ENCODE data around the gene PLET1.
A peak's percentile ranks its signal among the peaks of the same experiment; 100 is the strongest.

The PLET1 gene

DNA sequence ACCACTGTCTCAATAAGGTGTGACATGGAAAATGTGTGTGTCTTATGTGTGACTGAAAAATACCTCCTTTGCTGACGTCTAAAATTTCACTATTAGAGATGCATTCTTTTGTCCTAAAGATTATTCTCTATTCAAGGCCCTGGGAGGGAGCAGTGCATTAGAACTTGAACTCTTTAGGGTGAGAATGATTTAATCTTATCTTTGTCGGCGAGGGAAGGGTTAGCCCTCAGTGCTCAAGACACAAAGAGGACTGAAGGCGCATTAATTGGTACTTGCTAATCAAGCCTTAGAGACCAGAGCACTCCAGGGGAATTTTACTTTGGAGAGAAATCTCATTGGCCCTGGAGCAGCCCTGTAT lies 29.8 kb upstream of the PLET1 start:
- Histone ChIP-seq H3K4me3 (ENCODE audit: low read length) (peak overlapping the region; percentile 65), H4K20me1 (ENCODE audit: insufficient read depth, low read length) (no peaks in the 10 kb centered on the region), H3K4me1 (ENCODE audit: low read length) (peaks cover 4% of the 10 kb centered on the region; the same call in 1 of the 2 replicates), H3K4me2 (ENCODE audit: low read depth, low read length) (peak overlapping the region; percentile 97), H2AFZ (ENCODE audit: low read length) (peak overlapping the region; percentile 61), H3K9me2 (replicated peaks; ENCODE audit: insufficient read depth, low read length) (no peaks in the 10 kb centered on the region), H3K79me2 (ENCODE audit: low read length) (no peaks in the 10 kb centered on the region), H3F3A (ENCODE audit: insufficient read depth, low read length) (no peaks in the 10 kb centered on the region), H3K9me3 (replicated peaks; ENCODE audit: insufficient read depth, low read length) (no peaks in the 10 kb centered on the region), H3K9ac (ENCODE audit: low read length) (no peak overlapping the region), H3K27ac (ENCODE audit: low read length) (no peak overlapping the region), H3K27me3 (replicated peaks; ENCODE audit: insufficient read depth, low read length) (no peaks in the 10 kb centered on the region), H3K36me3 (replicated peaks; ENCODE audit: insufficient read depth, low read length) (no peaks in the 10 kb centered on the region)
- DNase-seq = no peak
- TF ChIP-seq, protein P1, sequence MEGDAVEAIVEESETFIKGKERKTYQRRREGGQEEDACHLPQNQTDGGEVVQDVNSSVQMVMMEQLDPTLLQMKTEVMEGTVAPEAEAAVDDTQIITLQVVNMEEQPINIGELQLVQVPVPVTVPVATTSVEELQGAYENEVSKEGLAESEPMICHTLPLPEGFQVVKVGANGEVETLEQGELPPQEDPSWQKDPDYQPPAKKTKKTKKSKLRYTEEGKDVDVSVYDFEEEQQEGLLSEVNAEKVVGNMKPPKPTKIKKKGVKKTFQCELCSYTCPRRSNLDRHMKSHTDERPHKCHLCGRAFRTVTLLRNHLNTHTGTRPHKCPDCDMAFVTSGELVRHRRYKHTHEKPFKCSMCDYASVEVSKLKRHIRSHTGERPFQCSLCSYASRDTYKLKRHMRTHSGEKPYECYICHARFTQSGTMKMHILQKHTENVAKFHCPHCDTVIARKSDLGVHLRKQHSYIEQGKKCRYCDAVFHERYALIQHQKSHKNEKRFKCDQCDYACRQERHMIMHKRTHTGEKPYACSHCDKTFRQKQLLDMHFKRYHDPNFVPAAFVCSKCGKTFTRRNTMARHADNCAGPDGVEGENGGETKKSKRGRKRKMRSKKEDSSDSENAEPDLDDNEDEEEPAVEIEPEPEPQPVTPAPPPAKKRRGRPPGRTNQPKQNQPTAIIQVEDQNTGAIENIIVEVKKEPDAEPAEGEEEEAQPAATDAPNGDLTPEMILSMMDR (IDR thresholded peaks at IDR 0.05; ENCODE audit: low read length) = no peak
- TF ChIP-seq EZH2 (optimal IDR thresholded peaks at IDR 0.05; ENCODE audit: low read depth, low read length) = no peak

DNA sequence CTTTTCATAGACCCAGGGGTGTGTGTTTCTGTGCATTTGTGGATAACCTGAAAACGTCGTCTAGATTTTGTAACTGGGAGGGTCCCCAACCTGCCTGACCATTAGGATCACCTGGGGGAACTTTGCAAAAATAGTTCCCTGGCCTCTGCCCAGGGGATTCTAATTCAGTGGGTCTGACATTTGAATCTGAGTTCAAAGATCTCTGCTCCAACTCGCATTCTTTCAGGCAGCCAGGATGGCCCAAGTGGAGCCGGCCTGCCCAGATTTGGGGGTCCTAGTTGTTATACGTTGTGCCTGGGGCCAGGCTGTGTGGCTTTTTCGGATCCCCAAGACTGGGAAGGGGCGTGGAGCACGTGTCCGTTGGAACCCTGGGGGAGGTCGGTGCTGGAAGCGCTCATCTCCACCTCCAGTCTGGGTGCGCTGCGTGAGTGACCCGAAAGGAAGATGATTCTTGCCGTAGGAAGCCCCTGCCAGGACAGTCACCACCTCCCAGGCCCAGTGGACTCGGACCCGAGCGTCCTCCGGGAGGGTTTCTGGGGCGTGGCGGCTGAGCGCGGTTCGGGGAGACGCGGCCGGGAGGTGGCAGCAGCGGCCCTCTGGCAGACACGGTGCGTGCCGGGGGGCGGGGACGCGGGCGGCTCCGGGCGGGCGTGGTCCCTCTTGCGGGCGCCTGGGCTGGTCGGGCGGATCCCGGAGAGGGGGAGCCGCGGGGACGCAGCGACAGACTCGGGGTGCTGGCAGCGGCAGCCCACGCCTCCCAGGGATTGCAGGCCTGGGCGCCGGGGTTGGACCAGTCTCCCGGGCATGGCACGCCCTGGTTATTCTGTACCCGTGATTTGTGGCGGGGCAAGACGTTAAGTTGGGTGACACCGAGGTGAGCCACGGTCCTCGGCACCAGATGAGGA lies 29.2 kb upstream of the PLET1 start:
- H4K20me1 ChIP-seq (ENCODE audit: insufficient read depth, low read length) = no peaks in the 10 kb centered on the region
- H3F3A ChIP-seq (ENCODE audit: insufficient read depth, low read length) = no peaks in the 10 kb centered on the region
- no peaks in the 10 kb centered on the region for H3K9me2 ChIP-seq (replicated peaks; ENCODE audit: insufficient read depth, low read length)
- H3K4me1 ChIP-seq (ENCODE audit: low read length) = peaks cover 4% of the 10 kb centered on the region; the same call in 1 of the 2 replicates
- H3K9me3 ChIP-seq (replicated peaks; ENCODE audit: insufficient read depth, low read length) = no peaks in the 10 kb centered on the region
- no peak overlapping the region for H3K27ac ChIP-seq (ENCODE audit: low read length)
- TF ChIP-seq EZH2 (optimal IDR thresholded peaks at IDR 0.05; ENCODE audit: low read depth, low read length) = no peak
- TF ChIP-seq, protein P1 (IDR thresholded peaks at IDR 0.05; ENCODE audit: low read length) = peak; percentile 84
- no peak for TF ChIP-seq EZH2phosphoT487 (IDR thresholded peaks at IDR 0.05; ENCODE audit: low read length)
- no peaks in the 10 kb centered on the region for H3K27me3 ChIP-seq (replicated peaks; ENCODE audit: insufficient read depth, low read length)
- H3K9ac ChIP-seq (ENCODE audit: low read length) = peak overlapping the region; percentile 43; the same call in 1 of the 2 replicates
- DNase-seq = peak; percentile 68
- H3K4me2 ChIP-seq (ENCODE audit: low read depth, low read length) = peak overlapping the region; percentile 97
- no peaks in the 10 kb centered on the region for H3K79me2 ChIP-seq (ENCODE audit: low read length)
- H3K4me3 ChIP-seq (ENCODE audit: low read length) = peak overlapping the region; percentile 65
- H3K36me3 ChIP-seq (replicated peaks; ENCODE audit: insufficient read depth, low read length) = no peaks in the 10 kb centered on the region
- H2AFZ ChIP-seq (ENCODE audit: low read length) = peak overlapping the region; percentile 97

DNA sequence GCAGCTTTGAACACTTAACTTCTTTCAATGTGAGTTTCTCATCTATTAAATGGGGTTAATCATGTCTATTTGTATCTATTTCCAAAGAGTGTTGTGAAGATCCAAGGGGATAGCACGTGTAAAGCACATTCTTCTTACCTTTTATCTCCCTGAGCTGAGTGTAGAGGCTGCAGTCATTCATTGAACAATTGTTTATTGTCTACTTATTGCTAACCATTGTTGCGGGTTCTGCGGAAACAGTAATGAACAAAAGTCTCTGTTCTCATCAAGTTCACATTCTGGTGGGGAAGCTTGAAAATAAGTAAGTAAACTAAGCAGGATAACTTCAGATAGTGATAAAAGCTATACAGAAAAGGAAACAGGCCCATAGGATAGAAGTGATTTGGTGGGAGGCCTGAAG lies 27.4 kb upstream of the PLET1 start:
- Histone ChIP-seq H3K27ac (ENCODE audit: low read length) (no peak overlapping the region), H3F3A (ENCODE audit: insufficient read depth, low read length) (no peaks in the 10 kb centered on the region), H3K36me3 (replicated peaks; ENCODE audit: insufficient read depth, low read length) (no peaks in the 10 kb centered on the region), H3K9me3 (replicated peaks; ENCODE audit: insufficient read depth, low read length) (no peaks in the 10 kb centered on the region), H3K4me3 (ENCODE audit: low read length) (no peak overlapping the region), H4K20me1 (ENCODE audit: insufficient read depth, low read length) (no peaks in the 10 kb centered on the region), H3K27me3 (replicated peaks; ENCODE audit: insufficient read depth, low read length) (no peaks in the 10 kb centered on the region), H3K79me2 (ENCODE audit: low read length) (no peaks in the 10 kb centered on the region), H3K4me2 (ENCODE audit: low read depth, low read length) (no peak overlapping the region), H3K9ac (ENCODE audit: low read length) (no peak overlapping the region), H3K9me2 (replicated peaks; ENCODE audit: insufficient read depth, low read length) (no peaks in the 10 kb centered on the region), H2AFZ (ENCODE audit: low read length) (no peak overlapping the region), H3K4me1 (ENCODE audit: low read length) (no peaks in the 10 kb centered on the region)
- no peak for DNase-seq
- TF ChIP-seq, protein P1 (IDR thresholded peaks at IDR 0.05; ENCODE audit: low read length) = no peak
- TF ChIP-seq EZH2 (optimal IDR thresholded peaks at IDR 0.05; ENCODE audit: low read depth, low read length) = no peak
- TF ChIP-seq EZH2phosphoT487 (IDR thresholded peaks at IDR 0.05; ENCODE audit: low read length) = no peak

Data from MM.1S (cell line).